Stimulated activated CD4-positive, alpha-beta T cell treated with anti-CD3 and anti-CD28 coated beads, Interleukin-2, amount 100 ng/mL, for 48 hours (primary cell): ENCODE results near the gene GUCY2D.

ENCODE experiments used
- DNase-seq, 2 donors: peaks; one replicate each; pipeline ENCODE4 v3.0.0-alpha.2; 2020

The GUCY2D gene

GRCh38 chr17:7992924-7993323 is 9.5 kb upstream of the GUCY2D start:
- no peak for DNase-seq

GRCh38 chr17:7993972-7994589 is 8.3 kb upstream of the GUCY2D start:
- DNase-seq: no peak

- no peak for DNase-seq
Measured at GRCh38 chr17:7995724-7996123, 6.7 kb upstream of the GUCY2D start.

GRCh38 chr17:7997186-7997585 is 5.2 kb upstream of the GUCY2D start:
- DNase-seq: peak in 1 of 2 donors; percentile 21

- no peak for DNase-seq
Measured at GRCh38 chr17:8002721-8003593, 542 bp downstream of the GUCY2D start.

GRCh38 chr17:8003594-8004181 is 1.3 kb downstream of the GUCY2D start:
- no peak for DNase-seq

GRCh38 chr17:8004899-8005298 is 2.5 kb downstream of the GUCY2D start:
- DNase-seq: no peak

- DNase-seq: no peak
Measured at GRCh38 chr17:8005357-8005756, 2.9 kb downstream of the GUCY2D start.

- DNase-seq: no peak
Measured at GRCh38 chr17:8005967-8006730, 3.7 kb downstream of the GUCY2D start.

GRCh38 chr17:8006836-8007680 is 4.6 kb downstream of the GUCY2D start:
- DNase-seq: no peak

GRCh38 chr17:8007836-8008235 is 5.4 kb downstream of the GUCY2D start:
- no peak for DNase-seq

- DNase-seq: no peak
Measured at GRCh38 chr17:8012045-8012580, 9.7 kb downstream of the GUCY2D start.

GRCh38 chr17:8012996-8013640 is 10.7 kb downstream of the GUCY2D start:
- no peak for DNase-seq

- DNase-seq: no peak
Measured at GRCh38 chr17:8013731-8014557, 11.5 kb downstream of the GUCY2D start.

GRCh38 chr17:8014558-8014850 is 12.1 kb downstream of the GUCY2D start:
- no peak for DNase-seq

- no peak for DNase-seq
Measured at GRCh38 chr17:8015236-8015956, 13.0 kb downstream of the GUCY2D start.

GRCh38 chr17:8015957-8016631 is 13.7 kb downstream of the GUCY2D start:
- peak in 1 of 2 donors; percentile 30 for DNase-seq

GRCh38 chr17:8016632-8017424 is 14.4 kb downstream of the GUCY2D start:
- peak; percentile 55 for DNase-seq

GRCh38 chr17:8018436-8018835 is 16.0 kb downstream of the GUCY2D start:
- no peak for DNase-seq
